Ascending aorta (tissue), 2 donors: Measurements from ENCODE around the gene CD99L2. TPM values are rescaled to one million over a fixed set of nuclear protein-coding genes. Genes with fewer than 3 reads are reported as not detected.

ENCODE experiments used
- DNase-seq, 2 donors: peaks; one replicate each; pipeline ENCODE4 v3.0.0-alpha.2; 2019; ENCODE audit warnings: low spot score in 2 of 2
- H3K27ac ChIP-seq, 2 donors: fragments of 200-600 bp; sonication (generic); one replicate each; pipeline ENCODE4 v1.5.1; 2016 to 2017; ENCODE audit warnings: mild to moderate bottlenecking in 1 of 2
- H3K27me3 ChIP-seq: fragments of 200-600 bp; sonication (generic); one replicate; pipeline ENCODE4 v1.5.1; 2017
- H3K36me3 ChIP-seq, 2 donors: fragments of 200-600 bp; sonication (generic); one replicate each; pipeline ENCODE4 v1.5.1; 2016
- H3K4me1 ChIP-seq, 2 donors: fragments of 200-600 bp; sonication (generic); one replicate each; pipeline ENCODE4 v1.5.1; 2016 to 2017; ENCODE audit warnings: mild to moderate bottlenecking in 1 of 2
- H3K4me3 ChIP-seq, 2 donors: fragments of 200-600 bp; sonication (generic); one replicate each; pipeline ENCODE4 v1.5.1; 2016 to 2017; ENCODE audit warnings: mild to moderate bottlenecking in 1 of 2
- H3K9me3 ChIP-seq, 2 donors: fragments of 200-600 bp; sonication (generic); one replicate each; pipeline ENCODE4 v1.5.1; 2016
- CTCF ChIP-seq, 3 experiments: fragments of 200-600 bp in 2 of 3; fragments of 450-650 bp in 1 of 3; sonication (generic) in 2 of 3; IDR thresholded peaks; one replicate each; pipeline ENCODE4 v1.5.1; 2016 to 2019; ENCODE audit warnings: antibody characterized with exemption in 3 of 3, mild to moderate bottlenecking in 1 of 3, moderate library complexity in 1 of 3
- intact Hi-C: fragments of 100-400 bp; cut with DNase I; formaldehyde crosslinking; loops from one replicate; pipeline ENCODE4 v1.15.1; 2023
- total RNA-seq: library from RNA; depleted of rRNA; stranded (reverse); fragments of >200 nt; gene quantifications from one replicate; pipeline ENCODE4 v1.1.0, GENCODE V29; 2016

Gene CD99L2
- total RNA-seq, 1 donor from 2014 or later = 83.4 TPM

- intact Hi-C loops = no loop called here
- Histone ChIP-seq H3K27ac (no peak overlapping the region), H3K27me3 (no peaks in the 10 kb centered on the region)
Observed at GRCh38 chrX:150766351-150767044, 132.0 kb downstream of the CD99L2 start.

DNA sequence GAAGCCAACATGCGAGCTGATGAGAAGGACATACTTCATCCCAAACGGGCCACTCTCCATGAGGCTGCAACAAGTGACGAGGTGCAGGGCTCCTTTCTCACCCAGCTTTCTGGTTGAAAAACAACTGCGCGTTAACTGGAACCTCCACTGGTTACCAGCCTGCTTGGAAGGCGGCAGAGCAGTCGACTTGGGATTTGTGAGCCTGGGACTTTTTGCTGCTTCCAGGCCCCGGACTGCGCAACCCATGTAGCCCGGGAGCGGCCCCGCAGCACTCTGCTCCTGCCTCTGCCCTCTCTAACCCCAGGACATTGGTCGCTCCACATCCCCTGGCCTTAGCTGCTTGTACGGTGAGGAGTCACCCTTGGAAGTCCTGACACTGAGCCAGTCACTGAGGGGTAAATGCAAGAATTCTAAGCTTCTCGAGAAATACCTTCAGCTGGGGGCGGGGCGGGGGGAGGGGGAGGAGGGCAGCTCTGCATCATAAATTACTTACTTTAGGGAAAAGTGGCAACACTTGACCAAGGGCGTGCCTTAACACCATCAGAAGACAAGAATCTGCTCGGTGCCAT is 132.6 kb downstream of the CD99L2 start:
- DNase-seq = no peak
- intact Hi-C loops = no loop called here
- Histone ChIP-seq H3K27ac (no peak overlapping the region), H3K4me1 (no peaks in the 10 kb centered on the region), H3K27me3 (no peaks in the 10 kb centered on the region), H3K9me3 (no peaks in the 10 kb centered on the region), H3K4me3 (no peak overlapping the region), H3K36me3 (peaks cover 0 to 7% of the 10 kb centered on the region in 2 donors)
- no peak for TF ChIP-seq CTCF (IDR thresholded peaks at IDR 0.05)

More at GRCh38 chrX:150766351-150767044, 132.0 kb downstream of the CD99L2 start:
- Histone ChIP-seq H3K4me1 (no peaks in the 10 kb centered on the region), H3K36me3 (peaks cover 0 to 7% of the 10 kb centered on the region in 2 donors), H3K4me3 (no peak overlapping the region), H3K9me3 (no peaks in the 10 kb centered on the region)
- no peak for DNase-seq
- TF ChIP-seq CTCF (IDR thresholded peaks at IDR 0.05) = no peak

DNA sequence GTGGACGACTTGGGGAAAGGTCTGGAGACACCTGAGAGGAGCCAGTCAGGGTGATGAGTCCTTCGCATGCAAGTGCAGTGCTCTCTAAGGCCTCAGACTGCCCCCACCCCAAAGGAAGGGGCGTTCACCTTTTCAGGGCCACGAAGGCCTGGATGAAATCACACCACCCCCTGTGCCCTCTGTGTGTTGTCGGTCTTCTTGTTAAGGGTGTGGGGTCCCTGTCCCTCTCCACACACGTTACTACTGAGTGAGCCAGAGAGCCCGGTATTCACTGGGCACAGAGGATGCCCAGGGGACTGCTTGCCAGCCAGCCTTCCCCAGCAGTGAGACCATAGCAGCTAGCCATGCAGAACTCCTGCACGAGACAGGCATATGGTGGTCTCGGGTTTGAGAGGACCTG is 133.2 kb downstream of the CD99L2 start:
- no peaks in the 10 kb centered on the region for H3K9me3 ChIP-seq

DNA sequence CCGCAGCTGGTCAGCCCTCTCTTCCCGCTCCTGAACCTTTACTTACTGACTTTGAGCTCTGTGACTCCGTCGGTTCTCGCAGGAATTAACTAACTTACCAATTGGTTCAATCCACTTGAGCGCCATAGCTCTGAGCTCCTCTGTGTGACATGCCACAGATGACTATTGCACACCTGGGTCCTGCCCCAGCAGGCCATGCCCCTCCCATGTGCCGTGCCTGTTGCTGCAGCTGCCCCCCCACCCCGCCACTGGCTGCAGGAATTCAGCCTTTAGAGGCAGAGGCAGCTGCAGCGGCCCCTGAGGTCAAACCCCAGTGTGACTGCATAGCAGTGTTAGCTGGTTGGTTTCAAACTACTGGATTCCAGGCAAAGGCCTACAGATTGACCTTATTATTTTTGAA is 134.7 kb downstream of the CD99L2 start:
- no peak for TF ChIP-seq CTCF (IDR thresholded peaks at IDR 0.05)
- intact Hi-C loops = no loop called here
- Histone ChIP-seq H3K27ac (no peak overlapping the region), H3K4me3 (no peak overlapping the region), H3K4me1 (no peaks in the 10 kb centered on the region), H3K36me3 (peaks cover 0 to 6% of the 10 kb centered on the region in 2 donors), H3K27me3 (no peaks in the 10 kb centered on the region), H3K9me3 (no peaks in the 10 kb centered on the region)
- no peak for DNase-seq

More for the DNA sequence above, 133.2 kb downstream of the CD99L2 start:
- Histone ChIP-seq H3K27me3 (no peaks in the 10 kb centered on the region), H3K4me1 (no peaks in the 10 kb centered on the region), H3K36me3 (peaks cover 0 to 7% of the 10 kb centered on the region in 2 donors), H3K27ac (no peak overlapping the region), H3K4me3 (no peak overlapping the region)
- DNase-seq = no peak
- no peak for TF ChIP-seq CTCF (IDR thresholded peaks at IDR 0.05)
- intact Hi-C loops = no loop called here

DNA sequence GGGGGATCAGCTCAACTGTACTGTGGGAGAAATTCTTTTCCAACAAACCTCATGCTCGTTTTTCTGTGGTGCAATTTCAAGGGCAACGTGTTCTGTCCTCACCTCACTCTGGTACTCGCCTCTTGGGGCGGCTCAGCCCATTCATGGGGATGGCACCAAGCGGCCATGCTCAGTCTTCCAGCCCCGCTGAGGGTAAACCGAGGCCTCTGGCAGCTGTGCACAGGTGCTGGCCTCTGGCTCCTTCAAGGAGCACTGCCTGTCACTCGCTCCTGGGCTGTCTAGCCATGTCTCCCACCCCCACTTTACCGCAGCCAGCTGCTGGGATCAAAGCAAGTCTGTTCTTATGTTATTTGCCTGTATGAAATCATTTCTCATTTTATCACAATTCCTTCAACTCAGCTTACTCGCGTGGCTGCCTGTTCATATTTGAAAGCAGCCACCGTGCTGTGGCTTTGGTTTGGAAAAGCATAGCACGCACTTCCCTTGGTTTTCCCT is 135.1 kb downstream of the CD99L2 start:
- Histone ChIP-seq H3K27me3 (no peaks in the 10 kb centered on the region), H3K4me1 (no peaks in the 10 kb centered on the region), H3K27ac (no peak overlapping the region), H3K4me3 (no peak overlapping the region), H3K9me3 (no peaks in the 10 kb centered on the region), H3K36me3 (peaks cover 0 to 2% of the 10 kb centered on the region in 2 donors)
- no peak for TF ChIP-seq CTCF (IDR thresholded peaks at IDR 0.05)
- intact Hi-C loops = no loop called here
- no peak for DNase-seq
